ENCODE results near the gene CEP70.

DNA sequence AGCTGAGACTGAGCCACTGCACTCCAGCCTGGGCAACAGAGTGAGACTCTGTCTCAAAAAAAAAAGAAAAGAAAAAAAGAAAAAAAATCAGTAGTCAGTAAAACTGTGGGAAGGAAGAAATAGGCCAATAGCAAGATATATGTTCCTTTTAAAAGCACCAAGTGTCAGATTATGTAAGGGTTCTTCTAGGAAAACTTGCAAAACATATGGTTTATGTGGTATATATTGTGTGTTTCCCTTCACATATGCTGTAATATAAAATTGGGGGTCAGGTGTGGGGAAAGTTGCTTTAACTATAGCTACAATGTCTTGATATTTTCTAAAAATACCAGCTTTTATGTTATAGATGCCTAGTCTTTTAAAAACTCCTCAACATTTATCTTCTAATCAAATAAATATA, 95.1 kb downstream of the CEP70 start:
- TF ChIP-seq, protein P1, sequence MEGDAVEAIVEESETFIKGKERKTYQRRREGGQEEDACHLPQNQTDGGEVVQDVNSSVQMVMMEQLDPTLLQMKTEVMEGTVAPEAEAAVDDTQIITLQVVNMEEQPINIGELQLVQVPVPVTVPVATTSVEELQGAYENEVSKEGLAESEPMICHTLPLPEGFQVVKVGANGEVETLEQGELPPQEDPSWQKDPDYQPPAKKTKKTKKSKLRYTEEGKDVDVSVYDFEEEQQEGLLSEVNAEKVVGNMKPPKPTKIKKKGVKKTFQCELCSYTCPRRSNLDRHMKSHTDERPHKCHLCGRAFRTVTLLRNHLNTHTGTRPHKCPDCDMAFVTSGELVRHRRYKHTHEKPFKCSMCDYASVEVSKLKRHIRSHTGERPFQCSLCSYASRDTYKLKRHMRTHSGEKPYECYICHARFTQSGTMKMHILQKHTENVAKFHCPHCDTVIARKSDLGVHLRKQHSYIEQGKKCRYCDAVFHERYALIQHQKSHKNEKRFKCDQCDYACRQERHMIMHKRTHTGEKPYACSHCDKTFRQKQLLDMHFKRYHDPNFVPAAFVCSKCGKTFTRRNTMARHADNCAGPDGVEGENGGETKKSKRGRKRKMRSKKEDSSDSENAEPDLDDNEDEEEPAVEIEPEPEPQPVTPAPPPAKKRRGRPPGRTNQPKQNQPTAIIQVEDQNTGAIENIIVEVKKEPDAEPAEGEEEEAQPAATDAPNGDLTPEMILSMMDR (IDR thresholded peaks at IDR 0.05) = no peak
- TF ChIP-seq POLR2A (IDR thresholded peaks at IDR 0.05) = no peak
- no peak for TF ChIP-seq EP300 (IDR thresholded peaks at IDR 0.05)
